ENCODE results near the gene JMY. TPM values are rescaled to one million over a fixed set of nuclear protein-coding genes. Genes with fewer than 3 reads are reported as not detected.

JMY gene
- total RNA-seq: 6.4 and 6.9 TPM in 2 replicates

GRCh38 chr5:79235634-79236361 lies at the start of gene JMY:
Gene JMY, plus strand, starts transcription at chr5:79236131. Its CDS starts 520 bp downstream, at chr5:79236651.
- ATAC-seq (ENCODE audit: low read depth) (peak; percentile 79), DNase-seq (peak; percentile 68)
- peaks cover 8% of the 10 kb centered on the region for H3K36me3 Mint-ChIP-seq (ENCODE audit: low read depth)
- TF ChIP-seq, protein P1, sequence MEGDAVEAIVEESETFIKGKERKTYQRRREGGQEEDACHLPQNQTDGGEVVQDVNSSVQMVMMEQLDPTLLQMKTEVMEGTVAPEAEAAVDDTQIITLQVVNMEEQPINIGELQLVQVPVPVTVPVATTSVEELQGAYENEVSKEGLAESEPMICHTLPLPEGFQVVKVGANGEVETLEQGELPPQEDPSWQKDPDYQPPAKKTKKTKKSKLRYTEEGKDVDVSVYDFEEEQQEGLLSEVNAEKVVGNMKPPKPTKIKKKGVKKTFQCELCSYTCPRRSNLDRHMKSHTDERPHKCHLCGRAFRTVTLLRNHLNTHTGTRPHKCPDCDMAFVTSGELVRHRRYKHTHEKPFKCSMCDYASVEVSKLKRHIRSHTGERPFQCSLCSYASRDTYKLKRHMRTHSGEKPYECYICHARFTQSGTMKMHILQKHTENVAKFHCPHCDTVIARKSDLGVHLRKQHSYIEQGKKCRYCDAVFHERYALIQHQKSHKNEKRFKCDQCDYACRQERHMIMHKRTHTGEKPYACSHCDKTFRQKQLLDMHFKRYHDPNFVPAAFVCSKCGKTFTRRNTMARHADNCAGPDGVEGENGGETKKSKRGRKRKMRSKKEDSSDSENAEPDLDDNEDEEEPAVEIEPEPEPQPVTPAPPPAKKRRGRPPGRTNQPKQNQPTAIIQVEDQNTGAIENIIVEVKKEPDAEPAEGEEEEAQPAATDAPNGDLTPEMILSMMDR (IDR thresholded peaks at IDR 0.05): no peak
- ChIA-PET POLR2A (interaction anchor here (1.2 to 1.3 kb wide), 2 partner anchors 376 to 1020 kb away, joined by 4 to 6 read pairs; partner anchors contain the start of genes SERINC5 and TENT2), CTCF (no interaction called here)
- H3K9me3 Mint-ChIP-seq: no peaks in the 10 kb centered on the region
- H3K4me3 Mint-ChIP-seq: peak within 1 kb of the TSS; percentile 91
- peaks cover 34% of the 10 kb centered on the region for H3K4me1 Mint-ChIP-seq
- H3K27me3 Mint-ChIP-seq: no peaks in the 10 kb centered on the region
- peak within 1 kb of the TSS; percentile 94 for H3K27ac Mint-ChIP-seq
- intact Hi-C loops (cut with micrococcal nuclease): loop anchor here (1.0 to 10.0 kb wide), 9 partner anchors 101 to 1459 kb away; partner anchors contain the start of genes DHFR, HOMER1, MSH3 and SERINC5

DNA sequence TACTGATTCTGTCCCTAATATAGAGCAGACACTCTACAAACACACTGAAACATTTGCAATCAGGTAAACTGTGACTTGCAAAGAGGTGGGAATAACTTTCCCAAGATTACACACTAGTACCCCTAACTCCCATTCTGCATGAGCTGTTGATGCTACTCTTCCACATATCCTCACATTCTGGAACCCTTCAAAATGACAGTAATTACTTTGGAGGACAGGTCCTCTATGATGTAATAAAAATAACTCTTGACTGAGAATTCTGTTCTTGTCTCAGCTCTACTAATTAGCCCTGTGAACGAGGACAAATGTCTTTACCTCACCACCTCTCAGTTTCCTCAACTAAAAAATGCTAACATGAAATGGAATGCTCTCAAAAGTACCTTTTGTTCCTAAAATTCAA lies 49.5 kb upstream of the JMY start:
- no peak overlapping the region for H3K27ac Mint-ChIP-seq
- ATAC-seq (ENCODE audit: low read depth) (no peak), DNase-seq (no peak)
- H3K4me1 Mint-ChIP-seq: no peaks in the 10 kb centered on the region
- CTCF ChIA-PET: no interaction called here
- TF ChIP-seq, protein P1 (IDR thresholded peaks at IDR 0.05): no peak
- POLR2A ChIA-PET: no interaction called here
- peaks cover 2% of the 10 kb centered on the region for H3K27me3 Mint-ChIP-seq
- H3K36me3 Mint-ChIP-seq (ENCODE audit: low read depth): no peaks in the 10 kb centered on the region
- H3K9me3 Mint-ChIP-seq: no peaks in the 10 kb centered on the region
- no peak overlapping the region for H3K4me3 Mint-ChIP-seq
- intact Hi-C loops (cut with micrococcal nuclease): no loop called here

DNA sequence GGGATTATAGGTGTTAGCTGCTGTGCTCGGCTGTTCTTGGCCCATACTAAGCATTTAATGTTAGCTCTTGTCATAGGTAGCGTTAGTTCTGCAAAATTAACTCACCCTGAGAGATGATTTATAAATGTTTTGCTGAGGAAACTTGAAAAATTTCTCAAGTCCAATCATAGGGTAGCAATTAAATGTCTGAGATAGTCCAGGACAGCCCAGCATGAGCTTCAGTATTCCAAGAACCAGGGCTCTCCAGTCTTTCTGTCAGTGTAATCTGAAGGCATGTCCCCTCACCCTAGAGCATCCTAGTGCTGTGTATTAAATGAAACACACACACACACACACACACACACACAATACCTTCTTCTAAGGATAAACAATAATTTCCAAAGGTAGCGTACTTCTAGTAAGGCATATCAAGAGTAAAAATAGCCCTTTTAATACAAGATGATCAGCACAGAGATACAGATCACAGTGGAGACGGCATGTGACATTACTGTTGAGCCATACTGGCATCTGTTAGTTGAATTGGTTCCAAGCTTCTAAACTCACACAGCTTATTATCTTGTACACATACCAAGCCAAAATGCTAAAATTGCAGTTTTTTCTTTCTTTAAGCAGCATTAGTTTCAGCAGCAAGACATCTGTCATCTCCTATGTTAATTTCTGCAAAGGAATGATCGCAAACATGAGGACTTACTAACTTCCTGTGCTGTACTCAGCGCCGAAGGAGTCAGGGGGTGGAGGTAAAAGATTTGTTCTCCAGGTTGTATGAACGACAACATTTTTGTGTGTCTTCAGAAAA lies 46.3 kb upstream of the JMY start:
- ChIA-PET POLR2A (no interaction called here), CTCF (no interaction called here)
- Mint-ChIP-seq H3K4me1 (no peaks in the 10 kb centered on the region), H3K4me3 (no peak overlapping the region), H3K36me3 (ENCODE audit: low read depth) (no peaks in the 10 kb centered on the region), H3K9me3 (no peaks in the 10 kb centered on the region), H3K27me3 (no peaks in the 10 kb centered on the region), H3K27ac (no peak overlapping the region)
- intact Hi-C loops (cut with micrococcal nuclease): no loop called here
- no peak for DNase-seq
- TF ChIP-seq, protein P1 (IDR thresholded peaks at IDR 0.05): no peak
- no peak for ATAC-seq (ENCODE audit: low read depth)

DNA sequence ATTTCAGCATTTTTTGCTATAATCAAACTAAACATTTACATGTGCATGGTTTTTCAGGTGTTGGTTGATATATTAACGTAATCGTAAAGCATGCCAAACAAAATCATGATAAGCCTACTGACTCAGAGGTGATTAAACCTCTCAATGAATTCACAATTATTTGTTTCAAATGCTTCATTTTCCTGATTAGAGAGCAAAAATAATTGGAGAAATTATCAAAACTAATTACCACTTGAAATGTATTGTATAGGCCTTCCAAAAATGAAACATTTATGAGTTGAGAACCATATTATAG lies 45.7 kb upstream of the JMY start:
- H3K27me3 Mint-ChIP-seq: no peaks in the 10 kb centered on the region
- H3K4me1 Mint-ChIP-seq: no peaks in the 10 kb centered on the region
- no peak overlapping the region for H3K27ac Mint-ChIP-seq
- ATAC-seq (ENCODE audit: low read depth) (no peak), DNase-seq (no peak)
- ChIA-PET CTCF (no interaction called here), POLR2A (no interaction called here)
- intact Hi-C loops (cut with micrococcal nuclease): no loop called here
- no peaks in the 10 kb centered on the region for H3K36me3 Mint-ChIP-seq (ENCODE audit: low read depth)
- TF ChIP-seq, protein P1 (IDR thresholded peaks at IDR 0.05): no peak
- H3K9me3 Mint-ChIP-seq: no peaks in the 10 kb centered on the region
- H3K4me3 Mint-ChIP-seq: no peak overlapping the region

- Mint-ChIP-seq H3K4me3 (no peak overlapping the region), H3K9me3 (no peaks in the 10 kb centered on the region), H3K27me3 (no peaks in the 10 kb centered on the region), H3K4me1 (no peaks in the 10 kb centered on the region), H3K27ac (no peak overlapping the region), H3K36me3 (ENCODE audit: low read depth) (no peaks in the 10 kb centered on the region)
- ChIA-PET POLR2A (interaction anchor here (0.6 kb wide), 1 partner anchor 69 kb away, joined by 3 read pairs; no protein-coding TSS in a partner anchor), CTCF (interaction anchor here (0.6 to 1.5 kb wide), 3 partner anchors 9 to 1805 kb away, joined by 3 to 4 read pairs (median 4); no protein-coding TSS in a partner anchor)
- intact Hi-C loops (cut with micrococcal nuclease): no loop called here
- TF ChIP-seq, protein P1 (IDR thresholded peaks at IDR 0.05): no peak
- no peak for ATAC-seq (ENCODE audit: low read depth)
- no peak for DNase-seq
Measured at GRCh38 chr5:79191457-79191856, 44.5 kb upstream of the JMY start.

Data from activated B cell treated with CpG ODN at 0.5 μM for 24 hours (primary cell).